GM08714 (cell line): ENCODE measurements around the gene ACY1.

ENCODE experiments used
- H3K4me3 ChIP-seq: fragments of 200-500 bp; sonication (Bioruptor generic); 2 replicates; pipeline ENCODE4 v1.5.1; 2014; ENCODE audit warnings: mild to moderate bottlenecking, low read length, inconsistent platforms
- ZNF274 ChIP-seq: IDR thresholded peaks from 2 replicates; pipeline ENCODE4 v1.6.1; 2012; ENCODE audit warnings: mild to moderate bottlenecking, low read depth, low read length

ACY1 gene

GRCh38 chr3:51966016-51966415 is 17.3 kb upstream of the ACY1 start:
- no peak for TF ChIP-seq ZNF274
- no peak overlapping the region for H3K4me3 ChIP-seq

- TF ChIP-seq ZNF274, result no peak
- no peak overlapping the region for H3K4me3 ChIP-seq
These were observed 16.8 kb upstream of the ACY1 start for GRCh38 chr3:51966486-51966885.

DNA sequence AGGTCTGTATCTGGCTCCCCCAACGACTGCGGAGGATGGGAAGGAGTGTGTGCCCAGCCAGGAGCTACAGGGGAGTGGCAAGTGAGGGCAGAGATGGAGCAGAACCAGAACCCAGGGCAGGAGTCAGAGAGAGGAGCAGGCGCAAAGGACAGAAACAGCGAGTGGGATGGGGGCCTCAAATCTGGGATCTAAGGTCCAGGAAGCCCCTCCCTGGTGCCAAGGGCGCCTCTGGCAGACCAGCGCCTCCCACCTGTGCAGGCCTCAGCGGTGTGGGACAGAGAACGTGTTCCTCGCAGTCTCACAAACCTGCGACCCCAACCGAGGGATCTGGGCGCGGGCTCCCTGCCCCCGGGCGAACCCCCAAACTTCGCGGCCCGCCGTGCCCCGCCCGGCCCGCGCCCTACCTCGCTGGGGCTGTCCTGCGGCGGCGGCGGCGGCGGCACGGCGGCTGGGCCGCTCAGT is 16.4 kb upstream of the ACY1 start:
- TF ChIP-seq ZNF274, result no peak

DNA sequence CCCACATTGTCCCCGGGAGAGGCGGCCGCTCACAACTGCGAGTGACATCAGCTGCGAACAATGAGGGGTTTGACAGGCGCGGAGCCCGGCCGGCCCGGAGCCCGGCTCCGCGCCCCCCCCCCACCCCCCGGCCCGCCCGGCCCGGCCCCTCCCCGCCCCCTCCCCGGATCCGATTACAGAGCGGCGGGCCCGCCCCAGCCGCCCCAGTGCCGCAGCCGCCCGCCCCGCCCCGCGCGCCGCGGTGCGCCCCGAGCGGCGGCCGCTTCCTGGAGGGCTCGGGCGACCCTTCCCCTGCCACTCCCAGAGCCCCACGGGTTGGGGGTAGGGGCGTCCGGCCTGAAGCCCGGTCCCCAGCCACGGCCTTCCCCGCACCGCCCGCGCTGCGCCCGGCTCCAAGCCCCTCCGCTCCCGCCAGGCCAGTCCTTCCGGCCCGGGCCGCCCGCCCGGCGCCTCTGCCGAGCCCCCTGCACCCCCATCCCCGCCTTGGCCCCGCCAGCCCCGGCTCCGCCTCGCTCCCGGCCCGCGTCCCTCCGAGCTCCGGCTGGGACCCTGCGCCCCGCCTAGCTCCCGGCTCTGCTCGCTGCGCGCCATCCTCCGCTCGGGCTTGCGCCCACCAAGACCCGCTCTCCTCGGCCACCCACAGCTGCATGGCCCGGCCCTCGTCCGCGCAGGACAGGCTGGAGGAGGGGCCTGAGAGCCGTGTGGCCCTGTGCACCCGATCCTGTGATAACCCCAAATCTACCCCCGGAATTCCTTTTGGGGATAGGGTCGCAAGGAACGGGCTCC is 15.8 kb upstream of the ACY1 start, which contains the start of gene PCBP4:
TSS of gene PCBP4 (minus strand) at position 71 of the 786 bp plus-strand sequence. CDS start 6,214 bp downstream, outside the sequence.
- no peak for TF ChIP-seq ZNF274
- H3K4me3 ChIP-seq, result peak within 1 kb of the TSS; percentile 61; the same call in 1 of the 2 replicates

More for the DNA sequence above, 16.4 kb upstream of the ACY1 start:
- H3K4me3 ChIP-seq, result peak overlapping the region; percentile 61; the same call in 1 of the 2 replicates

DNA sequence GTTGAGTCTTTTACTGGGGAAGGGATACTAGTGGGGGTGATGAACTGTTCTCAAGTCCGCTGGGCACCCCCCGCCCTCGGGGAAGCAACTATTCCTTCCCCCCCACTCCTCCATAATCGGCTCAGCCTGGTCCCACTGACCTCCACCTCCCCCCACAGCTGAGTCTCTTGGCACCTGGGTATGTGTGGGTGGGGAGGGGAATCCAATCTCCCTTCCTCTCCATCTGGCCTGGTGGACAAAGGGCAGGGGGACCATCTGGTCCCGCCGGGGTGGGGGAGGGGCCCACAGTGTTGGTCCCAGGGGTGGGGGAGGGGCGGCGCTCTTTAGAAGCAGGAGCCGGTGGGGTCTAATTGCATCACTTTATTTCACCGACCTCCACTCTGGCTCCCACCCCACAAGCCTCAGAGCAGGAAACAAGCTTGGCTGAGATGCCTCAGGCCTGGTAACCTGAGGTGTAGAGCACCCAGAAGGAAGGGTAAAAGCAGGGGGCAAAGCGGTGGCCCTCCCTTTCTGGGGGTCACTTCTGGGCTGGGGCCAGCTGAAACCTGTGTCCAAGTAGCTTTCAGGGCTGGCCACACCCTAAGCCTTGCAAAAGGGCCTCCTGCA is 15.1 kb upstream of the ACY1 start:
- peak overlapping the region; percentile 49; the same call in 1 of the 2 replicates for H3K4me3 ChIP-seq
- no peak for TF ChIP-seq ZNF274

DNA sequence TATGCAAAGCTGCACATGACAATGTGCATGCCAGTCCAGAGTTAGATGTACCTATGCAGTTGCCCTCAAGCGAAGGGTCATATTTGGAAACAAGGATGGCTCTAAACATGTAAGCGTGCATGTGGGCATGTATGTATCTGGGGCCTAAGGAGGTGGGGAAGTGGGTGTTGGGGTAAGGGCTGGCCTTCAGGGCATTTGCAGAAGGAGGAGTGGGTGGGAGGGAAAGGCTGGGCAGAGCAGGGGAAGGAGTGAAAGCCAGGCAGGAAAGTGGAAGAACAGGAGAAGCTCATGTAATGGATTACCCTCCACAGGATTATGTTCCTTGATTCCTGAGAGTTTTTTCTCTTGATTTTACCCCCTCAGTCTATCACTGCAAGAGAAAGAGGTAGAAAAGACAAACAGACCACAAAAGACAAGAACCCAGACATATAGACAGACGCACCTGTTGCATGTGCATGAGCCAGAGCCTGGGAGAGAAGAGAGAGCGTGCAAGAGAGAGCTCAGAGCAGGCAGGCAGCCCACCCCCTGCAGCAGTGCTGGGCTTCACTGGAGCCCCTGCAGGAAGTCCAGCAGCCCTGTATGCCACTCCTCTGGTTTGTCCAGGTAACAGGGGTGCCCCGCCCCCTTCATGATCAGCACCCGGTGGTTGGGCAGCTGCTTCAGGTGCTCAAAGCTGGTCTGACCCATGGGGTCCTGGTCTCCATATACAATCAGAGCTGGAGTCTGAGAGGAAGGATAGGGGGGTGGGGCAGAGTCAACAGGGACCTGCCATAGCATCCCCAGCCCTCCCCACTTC is 14.3 kb upstream of the ACY1 start:
- H3K4me3 ChIP-seq, result no peak overlapping the region
- no peak for TF ChIP-seq ZNF274

- H3K4me3 ChIP-seq, result no peak overlapping the region
- no peak for TF ChIP-seq ZNF274
These were observed 13.5 kb upstream of the ACY1 start for GRCh38 chr3:51969841-51970240.

- no peak overlapping the region for H3K4me3 ChIP-seq
These were observed 12.6 kb upstream of the ACY1 start for GRCh38 chr3:51970606-51971300.

DNA sequence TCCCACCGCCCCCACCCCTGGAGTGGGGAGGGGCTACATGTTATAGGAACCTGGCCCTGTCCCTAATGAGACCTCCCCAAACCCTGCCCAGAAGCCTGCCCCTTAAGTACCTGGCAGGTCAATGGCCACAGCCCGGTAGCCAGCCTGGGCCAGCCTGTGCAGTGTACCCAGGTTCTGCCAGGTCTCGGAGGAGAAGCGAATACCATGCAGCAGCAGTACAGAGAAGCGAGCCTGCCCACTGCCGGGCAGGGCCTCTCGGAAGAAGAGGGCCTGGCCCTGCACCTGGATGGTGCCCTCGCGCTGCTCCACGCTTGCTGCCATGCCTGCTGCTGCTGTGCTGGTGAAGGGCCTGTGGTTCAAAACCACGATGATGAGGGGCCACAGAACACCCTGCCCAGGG is 12.0 kb upstream of the ACY1 start:
- no peak overlapping the region for H3K4me3 ChIP-seq
- TF ChIP-seq ZNF274, result no peak

More at GRCh38 chr3:51970606-51971300, 12.6 kb upstream of the ACY1 start:
- TF ChIP-seq ZNF274, result no peak

DNA sequence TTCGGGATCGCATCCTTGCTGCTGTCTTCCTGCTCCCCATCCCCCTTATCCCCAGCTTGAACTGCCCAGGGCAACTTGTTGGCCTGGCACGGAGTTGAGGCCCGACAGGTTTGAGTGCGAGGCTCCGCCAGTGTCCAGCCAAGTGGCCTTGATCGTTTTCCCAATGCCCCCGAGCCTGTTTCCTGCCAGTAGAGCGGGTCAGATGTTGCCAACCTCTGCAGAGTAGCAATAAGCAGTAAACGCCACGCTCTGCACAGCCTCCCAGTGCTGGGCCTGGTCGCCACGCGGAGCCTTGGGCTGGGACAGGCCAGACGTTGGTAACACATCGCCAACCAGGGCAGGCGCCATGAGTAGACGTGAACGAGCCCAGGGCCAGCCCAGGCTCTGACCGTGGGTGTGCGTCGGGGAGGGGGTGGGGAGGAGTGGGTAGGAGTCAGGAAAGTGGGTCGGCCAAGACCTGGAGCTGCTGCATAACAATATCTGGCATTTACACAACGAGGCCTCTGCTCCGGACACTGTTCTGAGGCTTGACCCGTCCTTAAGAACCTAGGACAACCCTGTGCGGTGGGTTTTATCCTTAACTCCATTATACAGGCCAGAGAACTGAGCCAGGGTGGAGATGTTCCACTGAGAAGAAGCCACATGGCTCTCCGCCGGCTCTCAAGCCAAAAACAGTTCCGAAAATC is 8.9 kb upstream of the ACY1 start:
- TF ChIP-seq ZNF274, result no peak
- H3K4me3 ChIP-seq, result peak overlapping the region; percentile 64; the same call in 1 of the 2 replicates

GRCh38 chr3:51974963-51975851 is 8.1 kb upstream of the ACY1 start, which contains the start of gene ABHD14A:
TSS of gene ABHD14A (plus strand) at chr3:51975064. CDS start at chr3:51975136, 72 bp downstream.
- no peak for TF ChIP-seq ZNF274
- H3K4me3 ChIP-seq, result peak within 1 kb of the TSS; percentile 76; the same call in 1 of the 2 replicates
